Natural killer cell (primary cell): Measurements from ENCODE around the gene SEL1L. TPM values are rescaled to one million over a fixed set of nuclear protein-coding genes. Genes with fewer than 3 reads are reported as not detected.
"Not testable (repeated sequence)": the region's sequence is repeated elsewhere in the genome, so short reads cannot be mapped to it uniquely, and the experiment has no call there.

Experiments
- ATAC-seq, 3 donors: fragments of 150-1000 bp in 2 of 3; fragments of 200-7000 bp in 1 of 3; cut with Tn5 transposase; 1 replicate in 1 of 3; 2 replicates in 2 of 3; pipeline ENCODE4 v1.10.0; 2021; ENCODE audit warnings: mild to moderate bottlenecking in 2 of 3, moderate library complexity in 2 of 3
- DNase-seq, 2 donors: peaks; one replicate each; pipeline versions ENCODE4 v3.0.0 to v3.0.0-alpha.2; 2013 to 2021; ENCODE audit warnings: mixed read lengths in 1 of 2
- H3K27ac ChIP-seq: one replicate; pipeline ENCODE4 v1.5.1; 2013; ENCODE audit warnings: mild to moderate bottlenecking, low read length
- H3K27me3 ChIP-seq: one replicate; pipeline ENCODE4 v1.6.1; 2013; ENCODE audit warnings: low read length; ENCODE audit not compliant: control insufficient read depth, insufficient read depth
- H3K36me3 ChIP-seq: one replicate; pipeline ENCODE4 v1.6.1; 2013; ENCODE audit warnings: low read length; ENCODE audit not compliant: control insufficient read depth, insufficient read depth
- H3K4me1 ChIP-seq: one replicate; pipeline ENCODE4 v1.6.1; 2013; ENCODE audit warnings: low read length; ENCODE audit not compliant: control insufficient read depth, insufficient read depth
- H3K4me3 ChIP-seq: one replicate; pipeline ENCODE4 v1.5.1; 2013; ENCODE audit warnings: low read length
- H3K9me3 ChIP-seq: one replicate; pipeline ENCODE4 v1.6.1; 2013; ENCODE audit warnings: low read length; ENCODE audit not compliant: control insufficient read depth, insufficient read depth
- H3K27ac Mint-ChIP-seq, 2 donors: one replicate each; pipeline ENCODE4 v1.8.0; 2022; ENCODE audit warnings: mild to moderate bottlenecking in 2 of 2, mixed read lengths in 2 of 2, moderate library complexity in 1 of 2
- H3K27me3 Mint-ChIP-seq, 2 donors: one replicate each; pipeline ENCODE4 v1.8.0; 2022; ENCODE audit warnings: low read depth in 2 of 2, mixed read lengths in 2 of 2
- H3K36me3 Mint-ChIP-seq: one replicate; pipeline ENCODE4 v1.8.0; 2022; ENCODE audit warnings: mixed read lengths
- H3K4me1 Mint-ChIP-seq, 2 donors: one replicate each; pipeline ENCODE4 v1.8.0; 2022; ENCODE audit warnings: mixed read lengths in 2 of 2
- H3K4me3 Mint-ChIP-seq: one replicate; pipeline ENCODE4 v1.8.0; 2022; ENCODE audit warnings: mild to moderate bottlenecking, moderate library complexity, mixed read lengths
- H3K9me3 Mint-ChIP-seq, 2 donors: one replicate each; pipeline ENCODE4 v1.8.0; 2022; ENCODE audit warnings: mixed read lengths in 2 of 2
- WGBS: methylation state at CpG from one replicate; pipeline ENCODE4 v1.1.7; 2013; ENCODE audit warnings: missing lambda C conversion rate; ENCODE audit not compliant: insufficient coverage; 5-methylcytosine and 5-hydroxymethylcytosine counted together
- intact Hi-C: fragments of 100-400 bp; cut with micrococcal nuclease; formaldehyde crosslinking; loops from one replicate; pipeline ENCODE4 v1.14.2; 2022
- total RNA-seq, 4 donors: library from RNA; stranded (reverse); fragments of 120-200 nt in 1 of 4; gene quantifications; one replicate each; pipeline versions ENCODE4 v1.2.3 to v1.2.4, GENCODE V29; 2013 to 2022
- TF ChIP-seq, protein P1 (sequence below): fragments of 200-600 bp; IDR thresholded peaks from one replicate; pipeline ENCODE4 v1.8.0; 2022; ENCODE audit warnings: antibody characterized with exemption

SEL1L gene
- total RNA-seq, 3 donors from 2014 or later (not counting 1 experiment from before 2014, with no cell fraction given), result 55.0 to 93.0 (median 77.0) TPM

DNA sequence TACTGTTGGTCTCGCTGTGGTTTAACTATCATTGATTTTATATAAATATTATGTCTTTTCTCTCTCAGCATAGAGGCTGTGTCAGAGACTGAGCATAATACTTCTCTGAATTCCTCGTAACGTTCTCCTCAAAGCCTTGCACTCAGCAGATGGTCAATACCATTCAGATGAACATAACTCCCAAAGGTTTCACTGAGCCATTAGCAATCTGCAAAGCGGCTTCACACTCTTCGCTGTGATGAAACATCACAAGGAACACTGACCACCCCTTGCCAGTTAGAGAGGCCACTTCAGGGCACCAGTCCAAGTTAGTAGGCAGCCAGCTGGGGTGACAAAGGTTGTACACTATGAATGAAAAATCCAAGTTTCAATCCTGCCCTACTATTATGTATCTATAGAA, 103.4 kb downstream of the SEL1L start:
- WGBS, result 93% methylated on average over 4 of the region's 5 CpGs
- no peak for DNase-seq
- H3K27ac ChIP-seq, result no peak overlapping the region

DNA sequence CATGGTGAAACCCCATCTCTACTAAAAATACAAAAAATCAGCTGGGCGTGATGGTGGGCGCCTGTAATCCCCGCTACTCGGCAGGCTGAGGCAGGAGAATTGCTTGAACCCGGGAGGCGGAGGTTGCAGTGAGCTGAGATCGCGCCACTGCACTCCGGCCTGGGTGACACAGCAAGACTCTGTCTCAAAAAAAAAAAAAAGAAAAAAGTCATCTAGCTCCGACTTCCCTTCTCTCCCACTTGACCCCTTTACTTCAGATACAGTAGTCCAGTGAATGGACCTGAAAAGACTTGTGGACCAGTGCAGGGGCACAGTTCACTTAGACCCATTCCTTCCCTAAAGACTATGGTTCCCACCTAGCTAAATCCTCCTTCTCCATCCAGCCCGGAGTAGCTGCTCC, 103.9 kb downstream of the SEL1L start:
- H3K9me3 Mint-ChIP-seq, H3K9me3 ChIP-seq, H3K27ac Mint-ChIP-seq, H3K4me3 Mint-ChIP-seq, intact Hi-C loops, H3K36me3 ChIP-seq, H3K36me3 Mint-ChIP-seq, H3K27ac ChIP-seq, H3K4me1 Mint-ChIP-seq, H3K27me3 ChIP-seq, ATAC-seq, H3K4me3 ChIP-seq, DNase-seq, H3K4me1 ChIP-seq: not testable (repeated sequence)
- WGBS, result 88% methylated on average over 11 of the region's 11 CpGs
- H3K27me3 Mint-ChIP-seq, result peaks cover 43 to 55% of the 10 kb centered on the region in 2 donors

More for the DNA sequence above, 103.4 kb downstream of the SEL1L start:
- Mint-ChIP-seq H3K27ac (no peak overlapping the region), H3K36me3 (no peaks in the 10 kb centered on the region), H3K27me3 (peaks cover 47 to 55% of the 10 kb centered on the region in 2 donors), H3K4me1 (peaks cover 2 to 3% of the 10 kb centered on the region in 2 donors), H3K9me3 (no peaks in the 10 kb centered on the region), H3K4me3 (no peak overlapping the region)
- Histone ChIP-seq H3K9me3 (no peaks in the 10 kb centered on the region), H3K27me3 (peaks cover 10% of the 10 kb centered on the region), H3K36me3 (no peaks in the 10 kb centered on the region), H3K4me3 (no peak overlapping the region), H3K4me1 (peaks cover 2% of the 10 kb centered on the region)
- intact Hi-C loops, result no loop called here
- TF ChIP-seq, protein P1, sequence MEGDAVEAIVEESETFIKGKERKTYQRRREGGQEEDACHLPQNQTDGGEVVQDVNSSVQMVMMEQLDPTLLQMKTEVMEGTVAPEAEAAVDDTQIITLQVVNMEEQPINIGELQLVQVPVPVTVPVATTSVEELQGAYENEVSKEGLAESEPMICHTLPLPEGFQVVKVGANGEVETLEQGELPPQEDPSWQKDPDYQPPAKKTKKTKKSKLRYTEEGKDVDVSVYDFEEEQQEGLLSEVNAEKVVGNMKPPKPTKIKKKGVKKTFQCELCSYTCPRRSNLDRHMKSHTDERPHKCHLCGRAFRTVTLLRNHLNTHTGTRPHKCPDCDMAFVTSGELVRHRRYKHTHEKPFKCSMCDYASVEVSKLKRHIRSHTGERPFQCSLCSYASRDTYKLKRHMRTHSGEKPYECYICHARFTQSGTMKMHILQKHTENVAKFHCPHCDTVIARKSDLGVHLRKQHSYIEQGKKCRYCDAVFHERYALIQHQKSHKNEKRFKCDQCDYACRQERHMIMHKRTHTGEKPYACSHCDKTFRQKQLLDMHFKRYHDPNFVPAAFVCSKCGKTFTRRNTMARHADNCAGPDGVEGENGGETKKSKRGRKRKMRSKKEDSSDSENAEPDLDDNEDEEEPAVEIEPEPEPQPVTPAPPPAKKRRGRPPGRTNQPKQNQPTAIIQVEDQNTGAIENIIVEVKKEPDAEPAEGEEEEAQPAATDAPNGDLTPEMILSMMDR, result no peak
- ATAC-seq, result no peak

DNA sequence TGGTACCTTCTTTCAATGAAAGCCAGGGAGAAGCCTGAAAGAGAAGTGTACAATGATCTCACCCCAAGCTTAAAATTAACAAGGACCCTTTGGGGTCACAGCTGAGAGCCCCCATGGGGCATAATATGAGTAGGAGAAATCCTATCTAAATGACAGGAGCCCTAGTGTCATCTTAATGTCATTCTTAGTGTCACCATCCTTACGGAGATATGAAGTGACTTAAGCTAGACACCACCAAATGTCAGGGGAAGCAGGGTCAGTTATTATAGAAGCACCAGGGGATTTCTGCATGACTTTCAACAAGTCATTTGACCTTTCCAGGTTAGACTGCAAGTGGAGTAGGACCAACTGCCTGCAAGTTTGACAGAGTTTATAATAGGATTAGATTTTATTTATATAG, 104.6 kb downstream of the SEL1L start:
- Mint-ChIP-seq H3K27ac (no peak overlapping the region), H3K4me1 (no peaks in the 10 kb centered on the region), H3K36me3 (no peaks in the 10 kb centered on the region), H3K4me3 (no peak overlapping the region), H3K9me3 (no peaks in the 10 kb centered on the region), H3K27me3 (peaks cover 37 to 51% of the 10 kb centered on the region in 2 donors)
- WGBS, result 95% methylated on average over 1 of the region's 1 CpG
- TF ChIP-seq, protein P1, result no peak
- Histone ChIP-seq H3K36me3 (no peaks in the 10 kb centered on the region), H3K4me3 (no peak overlapping the region), H3K27me3 (peaks cover 6% of the 10 kb centered on the region), H3K27ac (no peak overlapping the region), H3K4me1 (no peaks in the 10 kb centered on the region), H3K9me3 (no peaks in the 10 kb centered on the region)
- no peak for DNase-seq
- ATAC-seq, result no peak
- intact Hi-C loops, result no loop called here

DNA sequence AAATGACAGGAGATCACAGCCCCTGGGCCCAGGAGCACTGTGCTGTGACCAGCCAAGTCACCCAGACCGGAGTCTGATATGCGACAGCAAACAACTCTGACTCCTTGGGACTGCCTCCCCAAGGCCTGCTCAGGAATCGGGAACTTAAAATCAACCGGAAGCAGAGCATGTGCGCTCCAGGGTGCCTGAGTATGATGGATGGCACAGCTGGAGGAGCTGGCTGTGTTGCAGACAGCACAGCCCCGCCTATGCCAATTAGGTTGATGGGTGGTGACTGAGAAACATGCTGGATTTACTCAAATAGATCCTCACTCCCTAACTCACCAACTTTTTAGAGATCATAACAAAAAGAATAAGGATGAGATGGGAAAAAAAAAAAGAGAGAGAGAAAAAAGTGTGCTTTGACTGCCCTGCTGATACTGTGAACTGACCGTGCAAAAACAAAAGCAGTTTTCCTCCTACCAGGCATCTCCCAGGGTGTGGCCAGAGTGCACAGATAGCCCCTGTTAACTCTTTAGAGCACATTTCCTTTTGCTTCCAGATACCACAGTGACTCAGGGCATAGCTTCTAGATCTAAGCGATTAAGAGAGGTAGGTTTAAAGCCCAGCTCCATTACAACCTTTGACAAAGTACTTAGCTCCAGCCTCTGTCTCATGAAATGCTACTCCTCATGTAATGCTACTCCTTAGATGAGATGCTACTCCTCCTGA, 106.2 kb downstream of the SEL1L start:
- ATAC-seq (no peak), DNase-seq (no peak)
- Mint-ChIP-seq H3K27me3 (peaks cover 23 to 35% of the 10 kb centered on the region in 2 donors), H3K36me3 (no peaks in the 10 kb centered on the region), H3K27ac (no peak overlapping the region), H3K9me3 (no peaks in the 10 kb centered on the region), H3K4me3 (no peak overlapping the region), H3K4me1 (no peaks in the 10 kb centered on the region)
- TF ChIP-seq, protein P1, result no peak
- 17% methylated on average over 7 of the region's 8 CpGs for WGBS
- intact Hi-C loops, result no loop called here
- Histone ChIP-seq H3K36me3 (no peaks in the 10 kb centered on the region), H3K4me3 (no peak overlapping the region), H3K27ac (no peak overlapping the region), H3K9me3 (no peaks in the 10 kb centered on the region), H3K27me3 (no peaks in the 10 kb centered on the region), H3K4me1 (no peaks in the 10 kb centered on the region)
